GM23338 (cell line): ENCODE results near the gene PJA1. TPM values are rescaled to one million over a fixed set of nuclear protein-coding genes. Genes with fewer than 3 reads are reported as not detected.

ENCODE experiments used
- ATAC-seq: fragments of 200-7000 bp; cut with Tn5 transposase; 3 replicates; pipeline ENCODE4 v1.9.1; 2020
- DNase-seq: peaks from one replicate; pipeline ENCODE4 v3.0.0-alpha.2; 2015; ENCODE audit warnings: low spot score
- H2AFZ ChIP-seq: fragments of 200-600 bp; sonication (generic); 2 replicates; pipeline ENCODE4 v1.8.0; 2016; ENCODE audit warnings: antibody characterized with exemption, mild to moderate bottlenecking, moderate library complexity
- H3F3A ChIP-seq: fragments of 200-600 bp; sonication (generic); replicated peaks from 2 replicates; pipeline ENCODE4 v1.8.0; 2017; ENCODE audit warnings: antibody characterized with exemption, mixed run types, low read depth
- H3K27ac ChIP-seq: fragments of 200-600 bp; sonication (generic); 2 replicates; pipeline ENCODE4 v1.6.1; 2016; ENCODE audit warnings: low read depth
- H3K27me3 ChIP-seq: fragments of 200-600 bp; sonication (generic); 2 replicates; pipeline ENCODE4 v1.8.0; 2016; ENCODE audit warnings: mild to moderate bottlenecking, mixed run types, moderate library complexity; ENCODE audit not compliant: insufficient read depth
- H3K36me3 ChIP-seq: fragments of 200-600 bp; sonication (generic); 2 replicates; pipeline ENCODE4 v1.8.0; 2016; ENCODE audit warnings: mild to moderate bottlenecking; ENCODE audit not compliant: insufficient read depth
- H3K4me1 ChIP-seq: fragments of 200-600 bp; sonication (generic); 2 replicates; pipeline ENCODE4 v1.8.0; 2016; ENCODE audit warnings: mild to moderate bottlenecking, moderate library complexity; ENCODE audit not compliant: insufficient read depth
- H3K4me2 ChIP-seq: fragments of 200-600 bp; sonication (generic); 2 replicates; pipeline ENCODE4 v1.7.1; 2017; ENCODE audit warnings: mixed run types
- H3K4me3 ChIP-seq: fragments of 200-600 bp; sonication (generic); 2 replicates; pipeline ENCODE4 v1.6.1; 2016; ENCODE audit warnings: mixed run types
- H3K79me2 ChIP-seq: fragments of 200-600 bp; sonication (generic); replicated peaks from 2 replicates; pipeline ENCODE4 v1.8.0; 2017; ENCODE audit warnings: mild to moderate bottlenecking; ENCODE audit not compliant: insufficient read depth
- H3K9me2 ChIP-seq: fragments of 200-600 bp; sonication (generic); 2 replicates; pipeline ENCODE4 v1.8.0; 2017; ENCODE audit not compliant: insufficient read depth
- H4K20me1 ChIP-seq: fragments of 200-600 bp; sonication (generic); replicated peaks from 2 replicates; pipeline ENCODE4 v1.8.0; 2017; ENCODE audit warnings: mild to moderate bottlenecking; ENCODE audit not compliant: insufficient read depth
- H3K27ac Mint-ChIP-seq: 2 replicates; pipeline ENCODE4 v1.8.0; 2020; ENCODE audit warnings: inconsistent platforms, mild to moderate bottlenecking, moderate library complexity, mixed read lengths
- H3K27me3 Mint-ChIP-seq: 3 replicates; pipeline ENCODE4 v1.8.0; 2022; ENCODE audit warnings: low read depth, mild to moderate bottlenecking, moderate library complexity, mixed read lengths, inconsistent platforms; ENCODE audit not compliant: insufficient read depth, poor library complexity
- H3K36me3 Mint-ChIP-seq: 3 replicates; pipeline ENCODE4 v1.8.0; 2021; ENCODE audit warnings: low read depth, mild to moderate bottlenecking, inconsistent platforms, moderate library complexity, mixed read lengths
- H3K4me1 Mint-ChIP-seq: 3 replicates; pipeline ENCODE4 v1.8.0; 2020; ENCODE audit warnings: mild to moderate bottlenecking, inconsistent platforms, mixed read lengths
- H3K4me3 Mint-ChIP-seq: 3 replicates; pipeline ENCODE4 v1.8.0; 2021; ENCODE audit warnings: moderate library complexity, mild to moderate bottlenecking, inconsistent platforms, mixed read lengths
- H3K9me3 Mint-ChIP-seq: 3 replicates; pipeline ENCODE4 v1.8.0; 2020; ENCODE audit warnings: moderate library complexity, mild to moderate bottlenecking, inconsistent platforms, mixed read lengths
- CREB1 ChIP-seq: fragments of 250-450 bp; sonication (Bioruptor Pico); IDR thresholded peaks from 2 replicates; pipeline ENCODE4 v1.5.0; 2020; ENCODE audit warnings: low read depth, mild to moderate bottlenecking, moderate library complexity
- CTCF ChIP-seq, 2 experiments: fragments of 200-600 bp in 1 of 2; sonication (generic) in 1 of 2; conservative IDR thresholded peaks; 2 replicates each; pipeline versions ENCODE4 v1.5.1 to v1.6.1; 2016 to 2017; ENCODE audit warnings: antibody characterized with exemption in 2 of 2, low read depth in 2 of 2, mild to moderate bottlenecking in 2 of 2, moderate library complexity in 1 of 2
- ETS1 ChIP-seq: IDR thresholded peaks from 2 replicates; pipeline ENCODE4 v1.6.1; 2016; ENCODE audit warnings: antibody characterized with exemption
- EZH2 ChIP-seq: fragments of 200-600 bp; sonication (generic); IDR thresholded peaks from one replicate; pipeline ENCODE4 v1.8.0; 2017; ENCODE audit warnings: antibody characterized with exemption, mild to moderate bottlenecking, low read depth; ENCODE audit not compliant: unreplicated experiment
- EZH2phosphoT487 ChIP-seq: fragments of 200-600 bp; sonication (generic); IDR thresholded peaks from one replicate; pipeline ENCODE4 v1.8.1; 2018; ENCODE audit warnings: antibody characterized with exemption; ENCODE audit not compliant: unreplicated experiment
- JUNB ChIP-seq: IDR thresholded peaks from one replicate; pipeline ENCODE4 v1.6.1; 2016; ENCODE audit warnings: antibody characterized with exemption; ENCODE audit not compliant: unreplicated experiment
- NANOG ChIP-seq: IDR thresholded peaks from 2 replicates; pipeline ENCODE4 v1.6.1; 2016; ENCODE audit warnings: antibody characterized with exemption, borderline replicate concordance
- POLR2AphosphoS5 ChIP-seq: IDR thresholded peaks from 2 replicates; pipeline ENCODE4 v1.6.1; 2016; ENCODE audit warnings: antibody characterized with exemption, low read depth
- REST ChIP-seq: IDR thresholded peaks from one replicate; pipeline ENCODE4 v1.6.1; 2018; ENCODE audit warnings: antibody characterized with exemption; ENCODE audit not compliant: unreplicated experiment
- STAT1 ChIP-seq: IDR thresholded peaks from one replicate; pipeline ENCODE4 v1.6.1; 2016; ENCODE audit warnings: antibody characterized with exemption; ENCODE audit not compliant: unreplicated experiment
- ZNF114 ChIP-seq: fragments of 250-450 bp; sonication (Bioruptor Pico); IDR thresholded peaks from 2 replicates; pipeline ENCODE4 v1.5.0; 2020; ENCODE audit warnings: mild to moderate bottlenecking, moderate library complexity
- ZNF331 ChIP-seq: fragments of 250-450 bp; sonication (Bioruptor Pico); IDR thresholded peaks from 2 replicates; pipeline ENCODE4 v1.5.0; 2020; ENCODE audit warnings: low read depth, mild to moderate bottlenecking, moderate library complexity
- ZNF462 ChIP-seq: fragments of 250-450 bp; sonication (Bioruptor Pico); IDR thresholded peaks from 2 replicates; pipeline ENCODE4 v1.5.0; 2020; ENCODE audit warnings: mild to moderate bottlenecking, moderate library complexity
- polyA plus RNA-seq: library from polyadenylated mRNA; unstranded; fragments of >200 nt; fragmentation: Nextera tagmentation; extraction: Ambion mirVana; gene quantifications from 2 replicates; pipeline ENCODE4 v1.2.1, GENCODE V29; 2016
- total RNA-seq: library from RNA; depleted of rRNA; stranded (reverse); fragments of >200 nt; shearing (Covaris generic); gene quantifications from 2 replicates; pipeline ENCODE4 v1.2.3, GENCODE V29; 2014

The PJA1 gene
- total and polyA plus RNA-seq, 2 experiments from 2014 or later: 25.2 to 31.3 TPM

GRCh38 chrX:69144838-69145680 is 20.2 kb downstream of the PJA1 start:
- Histone ChIP-seq H3K9me2 (no peaks in the 10 kb centered on the region), H3K27ac (no peak overlapping the region), H3K27me3 (no peaks in the 10 kb centered on the region), H3K79me2 (no peaks in the 10 kb centered on the region), H3K4me2 (no peak overlapping the region), H4K20me1 (no peaks in the 10 kb centered on the region), H3K4me1 (peaks cover 10% of the 10 kb centered on the region; the same call in 1 of the 2 replicates), H3F3A (no peaks in the 10 kb centered on the region), H2AFZ (no peak overlapping the region), H3K4me3 (no peak overlapping the region), H3K36me3 (no peaks in the 10 kb centered on the region)
- H3K27me3 Mint-ChIP-seq: peaks cover 4% of the 10 kb centered on the region
- no peak for ATAC-seq
- no peaks in the 10 kb centered on the region for H3K36me3 Mint-ChIP-seq
- H3K27ac Mint-ChIP-seq: no peak overlapping the region
- DNase-seq: no peak
- TF ChIP-seq CREB1 (CRISPR knock-in tag): no peak
- TF ChIP-seq ZNF462: no peak
- TF ChIP-seq ZNF331: no peak
- TF ChIP-seq ETS1: no peak
- no peak for TF ChIP-seq STAT1
- TF ChIP-seq EZH2: no peak
- no peak for TF ChIP-seq EZH2phosphoT487
- TF ChIP-seq POLR2AphosphoS5: no peak
- TF ChIP-seq NANOG: no peak
- no peak for TF ChIP-seq REST
- TF ChIP-seq CTCF (conservative IDR thresholded peaks at IDR 0.05; ENCODE audit: low read depth in 2 of 2): no peak
- TF ChIP-seq ZNF114: no peak
- TF ChIP-seq JUNB: no peak
- peaks cover 25% of the 10 kb centered on the region for H3K4me1 Mint-ChIP-seq
- no peak overlapping the region for H3K4me3 Mint-ChIP-seq
- no peaks in the 10 kb centered on the region for H3K9me3 Mint-ChIP-seq
